SK-N-SH (cell line): ENCODE results near the gene CTSH. TPM values are rescaled to one million over a fixed set of nuclear protein-coding genes. Genes with fewer than 3 reads are reported as not detected.
A peak's percentile ranks its signal among the peaks of the same experiment; 100 is the strongest.

Experiments
- CTCF ChIA-PET: fragments of 300-600, 350-600 bp; formaldehyde crosslinking; extraction: SDS; loops from one replicate; lab custom pipeline; 2021; lab: Yijun Ruan, JAX
- POLR2A ChIA-PET: fragments of 350-600 bp; sonication (Branson Sonifier 250); formaldehyde crosslinking; extraction: SDS; loops from one replicate; lab custom pipeline; 2020; ENCODE audit warnings: antibody characterized with exemption, inconsistent platforms; lab: Yijun Ruan, JAX
- DNase-seq: peaks from one replicate; pipeline ENCODE4 v3.0.0; 2012
- H2AFZ ChIP-seq: fragments of 200-600 bp; sonication (generic); 2 replicates; pipeline ENCODE4 v1.8.1; 2016; ENCODE audit warnings: antibody characterized with exemption, mild to moderate bottlenecking, low read depth
- H3F3A ChIP-seq: fragments of 200-600 bp; sonication (generic); replicated peaks from 2 replicates; pipeline ENCODE3; 2016; ENCODE audit warnings: antibody characterized with exemption, mild to moderate bottlenecking; ENCODE audit not compliant: insufficient read depth
- H3K27ac ChIP-seq, 2 experiments: fragments of 200-500 bp in 1 of 2; fragments of 200-600 bp in 1 of 2; sonication (Bioruptor generic) in 1 of 2; sonication (generic), shearing (Covaris generic) in 1 of 2; 2 replicates each; pipeline versions ENCODE4 v1.5.1 to v1.6.1; 2014 to 2016; ENCODE audit warnings: low read depth in 2 of 2, inconsistent platforms in 1 of 2, low read length in 1 of 2, mild to moderate bottlenecking in 1 of 2, mixed read lengths in 1 of 2
- H3K27me3 ChIP-seq: fragments of 200-600 bp; sonication (generic), shearing (Covaris generic); 2 replicates; pipeline ENCODE4 v1.6.1; 2016; ENCODE audit warnings: mixed run types; ENCODE audit not compliant: insufficient read depth
- H3K36me3 ChIP-seq, 2 experiments: fragments of 200-500 bp in 1 of 2; fragments of 200-600 bp in 1 of 2; sonication (Bioruptor generic) in 1 of 2; sonication (generic) in 1 of 2; replicated peaks in 1 of 2; 2 replicates each; pipeline versions ENCODE3 to v1.5.1; 2014 to 2016; ENCODE audit warnings: low read length in 1 of 2, mild to moderate bottlenecking in 1 of 2; ENCODE audit not compliant: insufficient read depth in 2 of 2, control insufficient read depth in 1 of 2
- H3K4me1 ChIP-seq, 2 experiments: fragments of 200-500 bp in 1 of 2; fragments of 200-600 bp in 1 of 2; sonication (Bioruptor generic) in 1 of 2; sonication (generic), shearing (Covaris generic) in 1 of 2; 2 replicates each; pipeline versions ENCODE4 v1.5.1 to v1.6.1; 2014 to 2016; ENCODE audit warnings: low read depth in 1 of 2, low read length in 1 of 2, mixed run types in 1 of 2; ENCODE audit not compliant: insufficient read depth in 2 of 2, control insufficient read depth in 1 of 2
- H3K4me2 ChIP-seq: fragments of 200-600 bp; sonication (generic), shearing (Covaris generic); 2 replicates; pipeline ENCODE4 v1.6.1; 2017; ENCODE audit warnings: mixed run types
- H3K4me3 ChIP-seq, 2 experiments: fragments of 200-500 bp in 1 of 2; fragments of 200-600 bp in 1 of 2; sonication (Bioruptor generic) in 1 of 2; sonication (generic), shearing (Covaris generic) in 1 of 2; 2 replicates each; pipeline versions ENCODE4 v1.5.1 to v1.8.1; 2014 to 2016; ENCODE audit warnings: low read depth in 2 of 2, inconsistent platforms in 1 of 2, low read length in 1 of 2, mild to moderate bottlenecking in 1 of 2, mixed read lengths in 1 of 2, moderate library complexity in 1 of 2
- H3K79me2 ChIP-seq: fragments of 200-600 bp; sonication (generic); 2 replicates; pipeline ENCODE4 v1.8.1; 2017; ENCODE audit warnings: mild to moderate bottlenecking; ENCODE audit not compliant: insufficient read depth
- H3K9ac ChIP-seq: fragments of 200-600 bp; sonication (generic); 2 replicates; pipeline ENCODE4 v1.6.1; 2017; ENCODE audit warnings: mixed run types
- H3K9me2 ChIP-seq: fragments of 200-600 bp; sonication (generic); 2 replicates; pipeline ENCODE4 v1.6.1; 2017; ENCODE audit warnings: mixed run types
- H3K9me3 ChIP-seq: fragments of 200-600 bp; sonication (generic); 2 replicates; pipeline ENCODE4 v1.6.1; 2017; ENCODE audit warnings: mixed run types, mild to moderate bottlenecking, moderate library complexity
- H4K20me1 ChIP-seq: fragments of 200-600 bp; sonication (generic); 2 replicates; pipeline ENCODE4 v1.6.1; 2017; ENCODE audit warnings: mild to moderate bottlenecking, mixed run types; ENCODE audit not compliant: insufficient read depth
- ELF1 ChIP-seq: IDR thresholded peaks from 2 replicates; pipeline ENCODE4 v1.4.0; 2012
- EP300 ChIP-seq, 2 experiments: IDR thresholded peaks; 2 replicates each; pipeline versions ENCODE4 v1.4.0 to v1.6.1; 2012; ENCODE audit warnings: borderline replicate concordance in 1 of 2, low read depth in 1 of 2, low read length in 1 of 2
- FOXM1 ChIP-seq: IDR thresholded peaks from 2 replicates; pipeline ENCODE4 v1.4.0; 2012; ENCODE audit warnings: low read depth, mild to moderate bottlenecking
- GABPA ChIP-seq: IDR thresholded peaks from 2 replicates; pipeline ENCODE4 v1.4.0; 2012; ENCODE audit warnings: low read depth, mild to moderate bottlenecking
- GATA2 ChIP-seq: sonication (generic); formaldehyde crosslinking; IDR thresholded peaks from 2 replicates; pipeline ENCODE4 v1.5.0; 2020; ENCODE audit warnings: mild to moderate bottlenecking, missing genetic modification reagents
- MAX ChIP-seq: IDR thresholded peaks from 2 replicates; pipeline ENCODE4 v1.4.0; 2012; ENCODE audit warnings: low read depth
- MXI1 ChIP-seq: IDR thresholded peaks from 2 replicates; pipeline ENCODE4 v1.6.1; 2012; ENCODE audit warnings: mild to moderate bottlenecking, low read depth, low read length, improper control_type of control experiment
- NFIC ChIP-seq: IDR thresholded peaks from 2 replicates; pipeline ENCODE4 v1.4.0; 2012; ENCODE audit warnings: borderline replicate concordance
- NRF1 ChIP-seq: IDR thresholded peaks from 2 replicates; pipeline ENCODE4 v1.6.1; 2012; ENCODE audit warnings: low read depth, mild to moderate bottlenecking, low read length
- POLR2AphosphoS5 ChIP-seq: IDR thresholded peaks from 2 replicates; pipeline ENCODE4 v1.6.1; 2012; ENCODE audit warnings: low read depth, low read length
- RAD21 ChIP-seq: IDR thresholded peaks from 2 replicates; pipeline ENCODE4 v1.6.1; 2012; ENCODE audit warnings: mild to moderate bottlenecking, low read length
- RCOR1 ChIP-seq: fragments of 150-350 bp; IDR thresholded peaks from 2 replicates; pipeline ENCODE4 v1.6.1; 2017; ENCODE audit warnings: antibody characterized with exemption, low read length
- RFX5 ChIP-seq: IDR thresholded peaks from 2 replicates; pipeline ENCODE4 v1.6.1; 2012; ENCODE audit warnings: mild to moderate bottlenecking, improper control_type of control experiment, low read length
- RXRA ChIP-seq: IDR thresholded peaks from 2 replicates; pipeline ENCODE4 v1.4.0; 2012; ENCODE audit warnings: low read depth, mild to moderate bottlenecking, borderline replicate concordance
- SMC3 ChIP-seq: IDR thresholded peaks from 2 replicates; pipeline ENCODE4 v1.6.1; 2012; ENCODE audit warnings: low read depth, low read length, improper control_type of control experiment
- TAF1 ChIP-seq: IDR thresholded peaks from 2 replicates; pipeline ENCODE4 v1.6.1; 2012; ENCODE audit warnings: low read depth, mild to moderate bottlenecking, low read length, moderate library complexity, borderline replicate concordance
- TEAD4 ChIP-seq: IDR thresholded peaks from 2 replicates; pipeline ENCODE4 v1.4.0; 2012; ENCODE audit warnings: mild to moderate bottlenecking, borderline replicate concordance; ENCODE audit not compliant: insufficient read depth
- ZBTB33 ChIP-seq: IDR thresholded peaks from 2 replicates; pipeline ENCODE4 v1.4.0; 2012; ENCODE audit warnings: low read depth, borderline replicate concordance
- WGBS: methylation state at CpG from one replicate; pipeline ENCODE4 v1.1.6; 2017; ENCODE audit warnings: low lambda C conversion rate; 5-methylcytosine and 5-hydroxymethylcytosine counted together
- polyA plus RNA-seq, 3 experiments: library from polyadenylated mRNA; depleted of rRNA; stranded (reverse); fragments of >200 nt; gene quantifications; 2 replicates each; pipeline ENCODE4 v1.2.3, GENCODE V29; 2012
- TF ChIP-seq, protein P1 (sequence below): fragments of 150-350 bp; IDR thresholded peaks from 2 replicates; pipeline ENCODE4 v1.6.1; 2016; ENCODE audit warnings: mild to moderate bottlenecking, low read depth, low read length
- TF ChIP-seq, protein P2 (sequence below): fragments of 200-600 bp; sonication (generic); IDR thresholded peaks from 2 replicates; pipeline ENCODE4 v1.6.1; 2017; ENCODE audit warnings: antibody characterized with exemption, mild to moderate bottlenecking, moderate library complexity
- TF ChIP-seq, protein P3 (sequence below): fragments of 150-350 bp; IDR thresholded peaks from 2 replicates; pipeline ENCODE4 v1.6.1; 2017; ENCODE audit warnings: antibody characterized with exemption, low read length, low read depth, borderline replicate concordance

Gene CTSH
- polyA plus RNA-seq, 1 of the 3 experiments (the other 2 are of a cell fraction), result 22.7 TPM

- CTCF ChIA-PET, result interaction anchor here (3.8 to 4.7 kb wide), 2 partner anchors 20 to 255 kb away, joined by 14 to 18 read pairs; no protein-coding TSS in a partner anchor
- H3K4me2 ChIP-seq, result no peak overlapping the region
- TF ChIP-seq POLR2AphosphoS5, result no peak
- no peak for TF ChIP-seq NFIC
- no peak for TF ChIP-seq FOXM1
- TF ChIP-seq, all 33 proteins: peak for 0
- Histone ChIP-seq H3K4me3 (no peak overlapping the region), H3F3A (no peaks in the 10 kb centered on the region), H3K4me1 (peaks cover 8 to 31% of the 10 kb centered on the region in 2 experiments; a peak in 3 of 4 replicates), H3K36me3 (peaks cover 0 to 16% of the 10 kb centered on the region in 2 experiments), H3K9me2 (no peaks in the 10 kb centered on the region), H2AFZ (no peak overlapping the region), H3K9me3 (no peaks in the 10 kb centered on the region), H3K27me3 (no peaks in the 10 kb centered on the region), H3K79me2 (no peaks in the 10 kb centered on the region), H3K27ac (peak overlapping the region in 1 of 2 experiments; percentile 5; a peak in 1 of 4 replicates), H3K9ac (no peak overlapping the region), H4K20me1 (peaks cover 3% of the 10 kb centered on the region; the same call in 1 of the 2 replicates)
- no peak for DNase-seq
- POLR2A ChIA-PET, result no interaction called here
- WGBS, result 92% methylated on average over 8 of the region's 16 CpGs
Measured at GRCh38 chr15:78929536-78930264, 15.1 kb downstream of the CTSH start.

- peaks cover 8 to 27% of the 10 kb centered on the region in 2 experiments; a peak in 3 of 4 replicates for H3K4me1 ChIP-seq
- WGBS, result 91% methylated on average over 14 of the region's 14 CpGs
- H3K27me3 ChIP-seq, result no peaks in the 10 kb centered on the region
- peaks cover 1 to 16% of the 10 kb centered on the region in 2 experiments for H3K36me3 ChIP-seq
- no peaks in the 10 kb centered on the region for H3K9me3 ChIP-seq
- no peaks in the 10 kb centered on the region for H3K79me2 ChIP-seq
- ChIA-PET CTCF (interaction anchor here (0.8 kb wide), 1 partner anchor 16 kb away, joined by 3 read pairs; no protein-coding TSS in a partner anchor), POLR2A (no interaction called here)
- no peak overlapping the region for H2AFZ ChIP-seq
- no peak overlapping the region for H3K4me3 ChIP-seq
- no peak overlapping the region for H3K9ac ChIP-seq
- no peak overlapping the region for H3K4me2 ChIP-seq
- H3F3A ChIP-seq, result no peaks in the 10 kb centered on the region
- no peak for DNase-seq
- no peaks in the 10 kb centered on the region for H3K9me2 ChIP-seq
- H3K27ac ChIP-seq, result no peak overlapping the region
- TF ChIP-seq, protein P1, sequence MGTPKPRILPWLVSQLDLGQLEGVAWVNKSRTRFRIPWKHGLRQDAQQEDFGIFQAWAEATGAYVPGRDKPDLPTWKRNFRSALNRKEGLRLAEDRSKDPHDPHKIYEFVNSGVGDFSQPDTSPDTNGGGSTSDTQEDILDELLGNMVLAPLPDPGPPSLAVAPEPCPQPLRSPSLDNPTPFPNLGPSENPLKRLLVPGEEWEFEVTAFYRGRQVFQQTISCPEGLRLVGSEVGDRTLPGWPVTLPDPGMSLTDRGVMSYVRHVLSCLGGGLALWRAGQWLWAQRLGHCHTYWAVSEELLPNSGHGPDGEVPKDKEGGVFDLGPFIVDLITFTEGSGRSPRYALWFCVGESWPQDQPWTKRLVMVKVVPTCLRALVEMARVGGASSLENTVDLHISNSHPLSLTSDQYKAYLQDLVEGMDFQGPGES, result no peak
- TF ChIP-seq MAX (no peak), TAF1 (no peak), RFX5 (no peak), EP300 (IDR thresholded peaks at IDR 0.05; ENCODE audit: borderline replicate concordance in 1 of 2, low read depth in 1 of 2, low read length in 1 of 2) (no peak), ZBTB33 (no peak), RAD21 (no peak), POLR2AphosphoS5 (no peak), RCOR1 (no peak), NFIC (no peak), TEAD4 (no peak), GABPA (no peak), MXI1 (no peak), ELF1 (no peak), NRF1 (no peak), RXRA (no peak), GATA2 (no peak), SMC3 (no peak)
- TF ChIP-seq, protein P2, sequence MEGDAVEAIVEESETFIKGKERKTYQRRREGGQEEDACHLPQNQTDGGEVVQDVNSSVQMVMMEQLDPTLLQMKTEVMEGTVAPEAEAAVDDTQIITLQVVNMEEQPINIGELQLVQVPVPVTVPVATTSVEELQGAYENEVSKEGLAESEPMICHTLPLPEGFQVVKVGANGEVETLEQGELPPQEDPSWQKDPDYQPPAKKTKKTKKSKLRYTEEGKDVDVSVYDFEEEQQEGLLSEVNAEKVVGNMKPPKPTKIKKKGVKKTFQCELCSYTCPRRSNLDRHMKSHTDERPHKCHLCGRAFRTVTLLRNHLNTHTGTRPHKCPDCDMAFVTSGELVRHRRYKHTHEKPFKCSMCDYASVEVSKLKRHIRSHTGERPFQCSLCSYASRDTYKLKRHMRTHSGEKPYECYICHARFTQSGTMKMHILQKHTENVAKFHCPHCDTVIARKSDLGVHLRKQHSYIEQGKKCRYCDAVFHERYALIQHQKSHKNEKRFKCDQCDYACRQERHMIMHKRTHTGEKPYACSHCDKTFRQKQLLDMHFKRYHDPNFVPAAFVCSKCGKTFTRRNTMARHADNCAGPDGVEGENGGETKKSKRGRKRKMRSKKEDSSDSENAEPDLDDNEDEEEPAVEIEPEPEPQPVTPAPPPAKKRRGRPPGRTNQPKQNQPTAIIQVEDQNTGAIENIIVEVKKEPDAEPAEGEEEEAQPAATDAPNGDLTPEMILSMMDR, result no peak
- TF ChIP-seq, protein P3, sequence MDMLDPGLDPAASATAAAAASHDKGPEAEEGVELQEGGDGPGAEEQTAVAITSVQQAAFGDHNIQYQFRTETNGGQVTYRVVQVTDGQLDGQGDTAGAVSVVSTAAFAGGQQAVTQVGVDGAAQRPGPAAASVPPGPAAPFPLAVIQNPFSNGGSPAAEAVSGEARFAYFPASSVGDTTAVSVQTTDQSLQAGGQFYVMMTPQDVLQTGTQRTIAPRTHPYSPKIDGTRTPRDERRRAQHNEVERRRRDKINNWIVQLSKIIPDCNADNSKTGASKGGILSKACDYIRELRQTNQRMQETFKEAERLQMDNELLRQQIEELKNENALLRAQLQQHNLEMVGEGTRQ, result no peak
- H4K20me1 ChIP-seq, result peaks cover 3% of the 10 kb centered on the region; the same call in 1 of the 2 replicates
Measured at GRCh38 chr15:78928616-78929093, 16.2 kb downstream of the CTSH start.
